ENCODE results near the gene GID8.

DNA sequence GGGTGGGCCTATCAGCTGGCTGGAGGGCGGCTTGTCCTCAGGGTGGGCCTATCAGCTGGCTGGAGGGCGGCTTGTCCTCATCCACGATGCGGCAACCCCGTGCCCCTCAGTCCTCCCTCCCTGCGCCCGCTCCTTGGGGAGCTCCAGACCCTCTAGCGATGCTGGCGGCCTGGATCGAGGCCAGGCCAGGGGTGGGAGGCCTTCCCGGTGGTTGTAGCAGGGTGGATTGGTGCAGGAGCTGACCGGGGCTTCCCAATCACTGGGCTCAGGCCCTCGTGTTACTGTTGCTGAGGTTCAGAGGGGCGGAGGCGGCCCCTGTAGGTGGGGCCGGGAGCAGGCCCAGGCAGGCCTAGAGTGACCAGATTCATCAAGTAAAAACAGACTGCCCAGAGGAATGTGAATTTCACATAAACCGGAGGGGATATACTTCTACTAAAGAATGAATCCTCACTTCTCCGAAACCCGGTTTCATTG lies 23.4 kb downstream of the GID8 start:
- TF ChIP-seq TAF1 (IDR thresholded peaks at IDR 0.05; ENCODE audit: borderline replicate concordance, low read depth, low read length): no peak
- TF ChIP-seq EP300 (IDR thresholded peaks at IDR 0.05; ENCODE audit: borderline replicate concordance in 1 of 2, low read depth in 1 of 2, low read length in 1 of 2): no peak
- TF ChIP-seq, protein P1, sequence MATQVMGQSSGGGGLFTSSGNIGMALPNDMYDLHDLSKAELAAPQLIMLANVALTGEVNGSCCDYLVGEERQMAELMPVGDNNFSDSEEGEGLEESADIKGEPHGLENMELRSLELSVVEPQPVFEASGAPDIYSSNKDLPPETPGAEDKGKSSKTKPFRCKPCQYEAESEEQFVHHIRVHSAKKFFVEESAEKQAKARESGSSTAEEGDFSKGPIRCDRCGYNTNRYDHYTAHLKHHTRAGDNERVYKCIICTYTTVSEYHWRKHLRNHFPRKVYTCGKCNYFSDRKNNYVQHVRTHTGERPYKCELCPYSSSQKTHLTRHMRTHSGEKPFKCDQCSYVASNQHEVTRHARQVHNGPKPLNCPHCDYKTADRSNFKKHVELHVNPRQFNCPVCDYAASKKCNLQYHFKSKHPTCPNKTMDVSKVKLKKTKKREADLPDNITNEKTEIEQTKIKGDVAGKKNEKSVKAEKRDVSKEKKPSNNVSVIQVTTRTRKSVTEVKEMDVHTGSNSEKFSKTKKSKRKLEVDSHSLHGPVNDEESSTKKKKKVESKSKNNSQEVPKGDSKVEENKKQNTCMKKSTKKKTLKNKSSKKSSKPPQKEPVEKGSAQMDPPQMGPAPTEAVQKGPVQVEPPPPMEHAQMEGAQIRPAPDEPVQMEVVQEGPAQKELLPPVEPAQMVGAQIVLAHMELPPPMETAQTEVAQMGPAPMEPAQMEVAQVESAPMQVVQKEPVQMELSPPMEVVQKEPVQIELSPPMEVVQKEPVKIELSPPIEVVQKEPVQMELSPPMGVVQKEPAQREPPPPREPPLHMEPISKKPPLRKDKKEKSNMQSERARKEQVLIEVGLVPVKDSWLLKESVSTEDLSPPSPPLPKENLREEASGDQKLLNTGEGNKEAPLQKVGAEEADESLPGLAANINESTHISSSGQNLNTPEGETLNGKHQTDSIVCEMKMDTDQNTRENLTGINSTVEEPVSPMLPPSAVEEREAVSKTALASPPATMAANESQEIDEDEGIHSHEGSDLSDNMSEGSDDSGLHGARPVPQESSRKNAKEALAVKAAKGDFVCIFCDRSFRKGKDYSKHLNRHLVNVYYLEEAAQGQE (IDR thresholded peaks at IDR 0.05; ENCODE audit: low read depth, low read length): no peak
- TF ChIP-seq, protein P2, sequence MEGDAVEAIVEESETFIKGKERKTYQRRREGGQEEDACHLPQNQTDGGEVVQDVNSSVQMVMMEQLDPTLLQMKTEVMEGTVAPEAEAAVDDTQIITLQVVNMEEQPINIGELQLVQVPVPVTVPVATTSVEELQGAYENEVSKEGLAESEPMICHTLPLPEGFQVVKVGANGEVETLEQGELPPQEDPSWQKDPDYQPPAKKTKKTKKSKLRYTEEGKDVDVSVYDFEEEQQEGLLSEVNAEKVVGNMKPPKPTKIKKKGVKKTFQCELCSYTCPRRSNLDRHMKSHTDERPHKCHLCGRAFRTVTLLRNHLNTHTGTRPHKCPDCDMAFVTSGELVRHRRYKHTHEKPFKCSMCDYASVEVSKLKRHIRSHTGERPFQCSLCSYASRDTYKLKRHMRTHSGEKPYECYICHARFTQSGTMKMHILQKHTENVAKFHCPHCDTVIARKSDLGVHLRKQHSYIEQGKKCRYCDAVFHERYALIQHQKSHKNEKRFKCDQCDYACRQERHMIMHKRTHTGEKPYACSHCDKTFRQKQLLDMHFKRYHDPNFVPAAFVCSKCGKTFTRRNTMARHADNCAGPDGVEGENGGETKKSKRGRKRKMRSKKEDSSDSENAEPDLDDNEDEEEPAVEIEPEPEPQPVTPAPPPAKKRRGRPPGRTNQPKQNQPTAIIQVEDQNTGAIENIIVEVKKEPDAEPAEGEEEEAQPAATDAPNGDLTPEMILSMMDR (IDR thresholded peaks at IDR 0.05): no peak
- no peak for TF ChIP-seq TEAD4 (IDR thresholded peaks at IDR 0.05; ENCODE audit: borderline replicate concordance, insufficient read depth)
- no peak for TF ChIP-seq RAD21 (IDR thresholded peaks at IDR 0.05; ENCODE audit: low read length)
- TF ChIP-seq, protein P3, sequence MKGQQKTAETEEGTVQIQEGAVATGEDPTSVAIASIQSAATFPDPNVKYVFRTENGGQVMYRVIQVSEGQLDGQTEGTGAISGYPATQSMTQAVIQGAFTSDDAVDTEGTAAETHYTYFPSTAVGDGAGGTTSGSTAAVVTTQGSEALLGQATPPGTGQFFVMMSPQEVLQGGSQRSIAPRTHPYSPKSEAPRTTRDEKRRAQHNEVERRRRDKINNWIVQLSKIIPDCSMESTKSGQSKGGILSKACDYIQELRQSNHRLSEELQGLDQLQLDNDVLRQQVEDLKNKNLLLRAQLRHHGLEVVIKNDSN (IDR thresholded peaks at IDR 0.05; ENCODE audit: borderline replicate concordance, low read depth): no peak
- TF ChIP-seq GABPA (IDR thresholded peaks at IDR 0.05; ENCODE audit: low read depth): no peak
- TF ChIP-seq JUND (IDR thresholded peaks at IDR 0.05): no peak
- TF ChIP-seq SMC3 (IDR thresholded peaks at IDR 0.05; ENCODE audit: low read depth, low read length): no peak
- TF ChIP-seq EZH2phosphoT487 (IDR thresholded peaks at IDR 0.05; ENCODE audit: borderline replicate concordance, low read depth): no peak
- TF ChIP-seq, protein P4, sequence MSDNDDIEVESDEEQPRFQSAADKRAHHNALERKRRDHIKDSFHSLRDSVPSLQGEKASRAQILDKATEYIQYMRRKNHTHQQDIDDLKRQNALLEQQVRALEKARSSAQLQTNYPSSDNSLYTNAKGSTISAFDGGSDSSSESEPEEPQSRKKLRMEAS (IDR thresholded peaks at IDR 0.05; ENCODE audit: low read depth): no peak
- no peak for TF ChIP-seq RCOR1 (IDR thresholded peaks at IDR 0.05; ENCODE audit: low read length)

Measured in SK-N-SH (cell line).